ENCODE measurements around the gene BMPR2. TPM values are rescaled to one million over a fixed set of nuclear protein-coding genes. Genes with fewer than 3 reads are reported as not detected.

The BMPR2 gene
- 8.5 TPM for polyA plus RNA-seq (2013, experiment 1 of 2)
- polyA plus RNA-seq (2013, experiment 2 of 2) = 9.4 TPM

GRCh38 chr2:202375609-202376408, at the start of gene BMPR2:
TSS of gene BMPR2 (plus strand) at chr2:202376327. CDS start at chr2:202377475, 1,148 bp downstream.
- H3K4me3 ChIP-seq (ENCODE audit: low read length) = peak within 1 kb of the TSS; percentile 98
- WGBS = under 1% methylated on average over 70 of the region's 70 CpGs

GRCh38 chr2:202327858-202328257, 48.3 kb upstream of the BMPR2 start:
- Histone ChIP-seq H3K27me3 (ENCODE audit: insufficient read depth, low read length) (no peaks in the 10 kb centered on the region), H3K4me3 (ENCODE audit: low read length) (no peak overlapping the region), H3K27ac (ENCODE audit: low read depth, low read length) (peak overlapping the region; percentile 12; the same call in 1 of the 2 replicates)

More at GRCh38 chr2:202375609-202376408, at the start of gene BMPR2:
- no peaks in the 10 kb centered on the region for H3K27me3 ChIP-seq (ENCODE audit: insufficient read depth, low read length)
- peak within 1 kb of the TSS; percentile 99 for H3K27ac ChIP-seq (ENCODE audit: low read depth, low read length)
- no peaks in the 10 kb centered on the region for H3K36me3 ChIP-seq (ENCODE audit: insufficient read depth, low read length)
- H3K9me3 ChIP-seq (ENCODE audit: insufficient read depth, low read depth, low read length) = no peaks in the 10 kb centered on the region
- peak within 1 kb of the TSS; percentile 93 for H3K9ac ChIP-seq (ENCODE audit: low read depth, low read length)
- peaks cover 16% of the 10 kb centered on the region for H3K4me1 ChIP-seq (ENCODE audit: insufficient read depth, low read length)

GRCh38 chr2:202335791-202336467, 40.2 kb upstream of the BMPR2 start:
- no peak overlapping the region for H3K4me3 ChIP-seq (ENCODE audit: low read length)
- no peak overlapping the region for H3K9ac ChIP-seq (ENCODE audit: low read depth, low read length)
- WGBS = 95% methylated on average over 6 of the region's 6 CpGs
- no peaks in the 10 kb centered on the region for H3K36me3 ChIP-seq (ENCODE audit: insufficient read depth, low read length)
- no peaks in the 10 kb centered on the region for H3K4me1 ChIP-seq (ENCODE audit: insufficient read depth, low read length)
- H3K27ac ChIP-seq (ENCODE audit: low read depth, low read length) = no peak overlapping the region
- no peaks in the 10 kb centered on the region for H3K27me3 ChIP-seq (ENCODE audit: insufficient read depth, low read length)
- H3K9me3 ChIP-seq (ENCODE audit: insufficient read depth, low read depth, low read length) = no peaks in the 10 kb centered on the region

More at GRCh38 chr2:202327858-202328257, 48.3 kb upstream of the BMPR2 start:
- H3K4me1 ChIP-seq (ENCODE audit: insufficient read depth, low read length) = peaks cover 8% of the 10 kb centered on the region
- 82% methylated on average over 1 of the region's 1 CpG for WGBS
- peak overlapping the region; percentile 2; the same call in 1 of the 2 replicates for H3K9ac ChIP-seq (ENCODE audit: low read depth, low read length)
- no peaks in the 10 kb centered on the region for H3K36me3 ChIP-seq (ENCODE audit: insufficient read depth, low read length)
- H3K9me3 ChIP-seq (ENCODE audit: insufficient read depth, low read depth, low read length) = no peaks in the 10 kb centered on the region

GRCh38 chr2:202337151-202337550, 39.0 kb upstream of the BMPR2 start:
- 90% methylated on average over 2 of the region's 2 CpGs for WGBS
- Histone ChIP-seq H3K9me3 (ENCODE audit: insufficient read depth, low read depth, low read length) (no peaks in the 10 kb centered on the region), H3K4me1 (ENCODE audit: insufficient read depth, low read length) (no peaks in the 10 kb centered on the region), H3K27me3 (ENCODE audit: insufficient read depth, low read length) (no peaks in the 10 kb centered on the region), H3K4me3 (ENCODE audit: low read length) (no peak overlapping the region), H3K27ac (ENCODE audit: low read depth, low read length) (no peak overlapping the region), H3K36me3 (ENCODE audit: insufficient read depth, low read length) (no peaks in the 10 kb centered on the region), H3K9ac (ENCODE audit: low read depth, low read length) (no peak overlapping the region)

- H3K27ac ChIP-seq (ENCODE audit: low read depth, low read length) = no peak overlapping the region
- no peak overlapping the region for H3K9ac ChIP-seq (ENCODE audit: low read depth, low read length)
- no peaks in the 10 kb centered on the region for H3K27me3 ChIP-seq (ENCODE audit: insufficient read depth, low read length)
- no peaks in the 10 kb centered on the region for H3K36me3 ChIP-seq (ENCODE audit: insufficient read depth, low read length)
- H3K9me3 ChIP-seq (ENCODE audit: insufficient read depth, low read depth, low read length) = no peaks in the 10 kb centered on the region
- no peak overlapping the region for H3K4me3 ChIP-seq (ENCODE audit: low read length)
- no peaks in the 10 kb centered on the region for H3K4me1 ChIP-seq (ENCODE audit: insufficient read depth, low read length)
- WGBS = 92% methylated on average over 7 of the region's 7 CpGs
Observed at GRCh38 chr2:202337706-202338346, 38.3 kb upstream of the BMPR2 start.

- Histone ChIP-seq H3K27me3 (ENCODE audit: insufficient read depth, low read length) (no peaks in the 10 kb centered on the region), H3K9me3 (ENCODE audit: insufficient read depth, low read depth, low read length) (no peaks in the 10 kb centered on the region), H3K9ac (ENCODE audit: low read depth, low read length) (no peak overlapping the region), H3K36me3 (ENCODE audit: insufficient read depth, low read length) (no peaks in the 10 kb centered on the region), H3K27ac (ENCODE audit: low read depth, low read length) (no peak overlapping the region), H3K4me1 (ENCODE audit: insufficient read depth, low read length) (peaks cover 5% of the 10 kb centered on the region; the same call in 1 of the 2 replicates), H3K4me3 (ENCODE audit: low read length) (no peak overlapping the region)
- WGBS = 81% methylated on average over 3 of the region's 3 CpGs
Observed at GRCh38 chr2:202339071-202339870, 36.9 kb upstream of the BMPR2 start.

- Histone ChIP-seq H3K9ac (ENCODE audit: low read depth, low read length) (0 out of 2 replicates have a peak overlapping the region, but pooled peaks have one; percentile 3), H3K36me3 (ENCODE audit: insufficient read depth, low read length) (no peaks in the 10 kb centered on the region), H3K4me1 (ENCODE audit: insufficient read depth, low read length) (peaks cover 5% of the 10 kb centered on the region; the same call in 1 of the 2 replicates), H3K27ac (ENCODE audit: low read depth, low read length) (peak overlapping the region; percentile 61; the same call in 1 of the 2 replicates), H3K4me3 (ENCODE audit: low read length) (no peak overlapping the region), H3K9me3 (ENCODE audit: insufficient read depth, low read depth, low read length) (no peaks in the 10 kb centered on the region), H3K27me3 (ENCODE audit: insufficient read depth, low read length) (no peaks in the 10 kb centered on the region)
- WGBS = 60% methylated on average over 1 of the region's 1 CpG
Observed at GRCh38 chr2:202344178-202344577, 31.9 kb upstream of the BMPR2 start.

- no peak overlapping the region for H3K9ac ChIP-seq (ENCODE audit: low read depth, low read length)
- H3K9me3 ChIP-seq (ENCODE audit: insufficient read depth, low read depth, low read length) = no peaks in the 10 kb centered on the region
- H3K27me3 ChIP-seq (ENCODE audit: insufficient read depth, low read length) = no peaks in the 10 kb centered on the region
- no peak overlapping the region for H3K4me3 ChIP-seq (ENCODE audit: low read length)
- peaks cover 5% of the 10 kb centered on the region; the same call in 1 of the 2 replicates for H3K4me1 ChIP-seq (ENCODE audit: insufficient read depth, low read length)
- WGBS = 92% methylated on average over 7 of the region's 7 CpGs
- H3K36me3 ChIP-seq (ENCODE audit: insufficient read depth, low read length) = no peaks in the 10 kb centered on the region
- H3K27ac ChIP-seq (ENCODE audit: low read depth, low read length) = no peak overlapping the region
Observed at GRCh38 chr2:202346180-202346579, 29.9 kb upstream of the BMPR2 start.

- WGBS = 80% methylated on average over 2 of the region's 2 CpGs
- Histone ChIP-seq H3K9ac (ENCODE audit: low read depth, low read length) (no peak overlapping the region), H3K27me3 (ENCODE audit: insufficient read depth, low read length) (no peaks in the 10 kb centered on the region), H3K27ac (ENCODE audit: low read depth, low read length) (no peak overlapping the region), H3K4me3 (ENCODE audit: low read length) (no peak overlapping the region), H3K9me3 (ENCODE audit: insufficient read depth, low read depth, low read length) (no peaks in the 10 kb centered on the region), H3K36me3 (ENCODE audit: insufficient read depth, low read length) (no peaks in the 10 kb centered on the region), H3K4me1 (ENCODE audit: insufficient read depth, low read length) (peaks cover 12% of the 10 kb centered on the region)
Observed at GRCh38 chr2:202353430-202353829, 22.7 kb upstream of the BMPR2 start.

- Histone ChIP-seq H3K27me3 (ENCODE audit: insufficient read depth, low read length) (no peaks in the 10 kb centered on the region), H3K9me3 (ENCODE audit: insufficient read depth, low read depth, low read length) (no peaks in the 10 kb centered on the region), H3K4me3 (ENCODE audit: low read length) (peak overlapping the region; percentile 12; the same call in 1 of the 2 replicates), H3K27ac (ENCODE audit: low read depth, low read length) (peak overlapping the region; percentile 17; the same call in 1 of the 2 replicates), H3K36me3 (ENCODE audit: insufficient read depth, low read length) (no peaks in the 10 kb centered on the region), H3K9ac (ENCODE audit: low read depth, low read length) (no peak overlapping the region), H3K4me1 (ENCODE audit: insufficient read depth, low read length) (peaks cover 12% of the 10 kb centered on the region)
- WGBS = 29% methylated on average over 1 of the region's 1 CpG
Observed at GRCh38 chr2:202355993-202356505, 20.1 kb upstream of the BMPR2 start.
